Measurements from ENCODE around the gene COL4A3. TPM values are rescaled to one million over a fixed set of nuclear protein-coding genes. Genes with fewer than 3 reads are reported as not detected.

The COL4A3 gene
- total RNA-seq, 1 experiment from 2014 or later = not detected

GRCh38 chr2:227287771-227288170, 123.3 kb downstream of the COL4A3 start:
- DNase-seq (ENCODE audit: low spot score) = no peak

DNA sequence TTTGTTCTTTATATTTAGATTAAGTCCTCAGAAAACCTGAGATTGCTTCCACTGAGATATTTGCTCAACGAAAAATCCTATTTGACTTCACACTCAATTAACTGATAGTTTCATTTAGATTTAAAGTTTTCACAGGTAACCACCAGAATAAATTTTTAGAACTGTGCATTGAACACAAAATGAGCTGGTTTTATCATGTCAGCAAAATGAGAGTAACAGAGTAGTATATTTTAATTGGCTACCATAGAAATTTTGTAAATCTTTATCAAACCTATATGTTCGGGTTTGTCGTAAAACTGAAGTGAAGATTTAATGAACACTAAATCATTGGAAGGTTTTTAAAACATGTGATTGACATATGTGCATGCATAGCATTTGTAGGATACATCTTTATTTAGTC, 127.9 kb downstream of the COL4A3 start:
- DNase-seq (ENCODE audit: low spot score) = no peak

DNA sequence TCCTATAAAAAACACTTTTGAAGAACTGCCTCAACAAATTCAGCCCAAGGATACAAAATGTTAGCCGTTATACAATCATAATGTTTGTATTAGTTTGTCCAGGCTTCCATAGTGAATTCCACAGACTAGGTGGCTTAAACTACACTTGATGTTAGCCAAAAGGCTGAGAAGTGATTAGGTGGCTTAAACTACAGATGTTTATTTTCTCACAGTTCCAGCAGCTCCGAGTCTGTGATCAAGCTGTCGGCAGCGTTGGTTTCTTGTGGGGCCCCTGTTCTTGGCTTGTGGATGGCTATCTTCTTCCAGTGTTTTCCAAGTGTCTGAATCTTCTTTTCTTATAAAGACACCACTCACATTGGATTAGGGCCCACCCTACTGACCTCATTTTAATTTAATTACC, 129.1 kb downstream of the COL4A3 start:
- no peak for DNase-seq (ENCODE audit: low spot score)

DNA sequence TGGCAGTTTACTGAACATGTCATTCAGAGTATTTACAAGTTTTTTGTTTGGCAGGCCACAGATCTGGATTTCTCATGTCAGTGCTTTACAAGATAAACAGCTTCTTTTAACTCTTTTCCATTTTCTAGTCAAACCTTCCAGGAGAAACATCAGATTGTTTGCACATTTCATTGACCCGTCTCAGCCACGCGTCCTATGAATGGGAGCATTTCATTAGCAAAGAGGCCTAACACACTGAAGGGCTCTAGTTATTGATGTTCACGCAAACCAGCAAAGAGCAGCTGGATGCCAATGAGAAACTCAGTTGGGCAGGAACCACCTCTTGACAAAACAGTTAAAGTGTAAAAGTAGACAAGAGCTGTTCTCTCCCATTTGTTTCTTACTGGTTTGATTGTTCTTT, 131.4 kb downstream of the COL4A3 start:
- no peak for DNase-seq (ENCODE audit: low spot score)

DNA sequence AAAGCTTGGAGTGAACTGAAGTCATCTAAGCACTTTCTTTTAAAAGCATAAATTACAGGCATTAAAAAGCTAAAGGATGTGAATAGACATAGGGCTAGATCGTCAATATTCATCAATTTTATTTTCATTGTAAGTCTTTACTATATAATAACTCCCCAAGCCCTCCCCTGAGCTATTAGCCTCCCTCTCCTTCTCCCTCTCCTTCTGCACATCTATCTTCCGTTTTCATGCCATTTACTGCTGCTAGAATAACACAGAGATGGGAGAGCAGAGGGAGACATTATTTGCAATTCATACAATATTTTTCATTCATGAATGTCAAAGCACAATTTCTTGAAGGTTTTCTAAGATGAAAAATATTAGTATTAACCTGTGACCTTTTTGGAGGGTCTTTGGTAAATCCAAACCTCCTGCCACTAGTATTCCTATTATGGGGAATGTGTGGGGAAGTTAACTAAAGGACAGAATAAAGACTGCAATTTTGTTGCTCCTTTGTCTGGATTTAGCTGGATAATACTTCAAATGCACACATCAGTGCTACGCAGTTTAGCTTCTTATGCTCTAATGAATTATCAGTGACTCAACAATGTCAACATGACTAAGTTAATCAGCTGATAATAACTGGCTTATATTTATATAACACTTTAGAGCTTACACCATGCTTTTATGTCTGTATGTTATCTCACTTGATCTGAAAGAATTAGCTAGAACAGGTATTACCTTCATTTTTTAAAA, 132.4 kb downstream of the COL4A3 start:
- no peak for DNase-seq (ENCODE audit: low spot score)

DNA sequence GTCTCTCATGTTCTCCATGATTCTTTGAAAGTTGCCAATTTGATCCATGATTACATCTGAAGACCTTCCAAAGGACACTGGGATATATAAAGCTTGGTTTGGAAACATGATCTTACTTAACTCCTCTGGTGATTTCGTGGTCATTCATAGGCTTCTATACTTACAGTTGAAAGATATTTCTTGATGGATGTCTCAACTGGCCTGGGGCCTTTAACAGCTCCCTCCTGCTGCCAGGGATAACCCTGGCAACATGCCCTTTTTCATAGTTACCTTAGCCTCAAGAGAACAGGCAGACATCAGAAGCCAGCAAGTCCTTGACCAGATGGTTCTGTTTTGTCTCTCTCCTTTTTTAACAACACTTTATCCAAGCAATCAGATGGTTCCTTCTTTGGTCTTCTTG, 137.1 kb downstream of the COL4A3 start:
- DNase-seq (ENCODE audit: low spot score) = no peak

GRCh38 chr2:227308784-227309183, 144.4 kb downstream of the COL4A3 start:
- DNase-seq (ENCODE audit: low spot score) = no peak

GRCh38 chr2:227310756-227311110, 146.3 kb downstream of the COL4A3 start:
- no peak for DNase-seq (ENCODE audit: low spot score)

- DNase-seq (ENCODE audit: low spot score) = no peak
These were observed 147.6 kb downstream of the COL4A3 start for GRCh38 chr2:227311861-227312506.

DNA sequence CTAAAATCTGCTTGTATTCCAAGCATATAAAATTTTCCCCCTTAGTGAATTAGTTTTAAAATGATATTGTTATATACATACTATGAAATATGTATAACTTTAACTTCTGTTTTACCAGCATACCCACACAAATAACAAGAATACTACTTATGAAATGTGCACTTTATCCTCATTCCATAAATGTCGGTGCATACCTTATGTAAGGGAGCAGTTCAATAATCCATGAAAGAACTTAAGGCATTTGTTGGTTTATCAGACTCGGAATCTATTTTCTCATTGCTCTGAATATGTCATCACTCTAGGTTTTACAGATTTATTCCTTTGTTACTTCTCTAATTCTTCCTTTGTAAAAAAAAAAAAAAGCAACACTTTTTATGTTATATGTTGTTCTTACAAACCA, 148.2 kb downstream of the COL4A3 start:
- DNase-seq (ENCODE audit: low spot score) = no peak

- DNase-seq (ENCODE audit: low spot score) = no peak
These were observed 148.9 kb downstream of the COL4A3 start for GRCh38 chr2:227313310-227313709.

DNA sequence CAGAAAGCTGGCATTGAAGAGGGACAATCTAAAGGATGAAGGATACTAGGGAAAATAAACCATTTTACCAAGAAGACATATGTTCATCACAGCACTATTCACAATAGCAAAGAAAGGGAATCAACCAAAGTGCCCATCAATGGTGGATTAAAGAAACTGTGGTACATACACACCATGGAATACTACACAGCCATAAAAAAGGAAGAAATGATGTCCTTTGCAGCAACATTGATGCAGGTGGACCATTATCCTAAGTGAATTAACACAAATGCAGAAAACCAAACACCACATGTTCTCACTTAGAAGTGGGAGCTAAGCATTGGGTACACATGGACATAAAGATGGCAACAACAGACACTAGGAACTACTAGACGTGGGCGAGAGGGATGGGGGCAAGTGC, 153.4 kb downstream of the COL4A3 start:
- DNase-seq (ENCODE audit: low spot score) = no peak

GRCh38 chr2:227320305-227321094, 156.1 kb downstream of the COL4A3 start:
- no peak for DNase-seq (ENCODE audit: low spot score)

DNA sequence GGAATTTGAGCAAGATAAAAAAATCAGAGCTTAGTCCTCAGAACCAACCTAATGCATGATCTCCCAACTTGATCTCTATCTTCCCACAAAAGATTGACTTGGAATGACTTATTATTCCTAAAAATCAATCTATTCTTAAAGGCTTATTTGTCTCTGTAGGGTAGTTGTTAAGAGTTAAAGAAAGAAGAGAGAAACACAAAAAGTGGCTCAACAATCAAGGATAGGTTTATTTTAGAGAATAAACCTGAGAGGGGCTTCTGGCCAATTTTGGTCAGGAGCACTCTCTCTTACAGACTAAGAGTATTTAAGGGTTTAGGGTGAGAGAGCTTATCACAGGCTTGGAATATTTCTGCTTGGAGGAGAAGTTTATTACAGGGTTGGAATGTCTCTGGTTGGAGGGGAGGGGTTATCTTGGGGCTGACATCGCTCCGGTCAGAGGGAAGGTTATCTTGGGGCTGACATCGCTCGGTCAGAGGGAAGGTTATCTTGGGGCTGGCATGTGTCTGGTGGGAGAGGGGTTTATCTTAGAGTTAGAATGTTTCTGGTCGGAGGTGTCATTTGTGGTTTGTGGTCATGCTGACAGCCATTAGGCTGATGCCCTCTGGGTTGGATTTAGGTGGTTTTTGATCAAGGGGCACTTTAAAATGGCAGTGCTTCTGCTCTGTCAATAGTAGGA, 158.2 kb downstream of the COL4A3 start:
- DNase-seq (ENCODE audit: low spot score) = no peak

- DNase-seq (ENCODE audit: low spot score) = no peak
These were observed 159.4 kb downstream of the COL4A3 start for GRCh38 chr2:227323818-227324217.

- DNase-seq (ENCODE audit: low spot score) = peak; percentile 6
These were observed 160.2 kb downstream of the COL4A3 start for GRCh38 chr2:227324642-227324994.

- DNase-seq (ENCODE audit: low spot score) = peak; percentile 93
These were observed 160.8 kb downstream of the COL4A3 start, which contains the start of gene MFF for GRCh38 chr2:227324995-227325838. MFF (plus strand) TSS chr2:227325251; CDS start chr2:227330666, 5,415 bp downstream.

GRCh38 chr2:227325839-227326195, 161.4 kb downstream of the COL4A3 start:
- DNase-seq (ENCODE audit: low spot score) = no peak

- DNase-seq (ENCODE audit: low spot score) = no peak
These were observed 162.4 kb downstream of the COL4A3 start for GRCh38 chr2:227326783-227327182.

DNA sequence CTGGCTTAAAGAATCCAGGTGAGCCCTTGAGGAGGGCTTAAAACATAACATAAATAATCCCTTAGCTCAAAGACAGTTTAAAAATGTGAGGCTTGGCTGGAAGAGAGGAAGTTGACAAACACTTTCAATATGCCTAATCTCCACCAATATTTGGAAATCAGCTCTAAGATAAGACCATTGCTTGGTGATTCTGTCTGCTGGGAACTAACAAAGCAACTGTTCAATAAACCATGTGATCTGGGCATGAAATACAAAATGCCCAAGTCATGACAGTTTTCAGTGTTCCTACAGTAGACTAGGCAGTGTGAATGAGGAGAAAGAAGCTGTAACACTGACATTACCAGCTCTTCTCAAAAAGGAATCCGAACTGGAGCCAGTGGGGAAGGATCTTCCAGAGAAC, 171.3 kb downstream of the COL4A3 start:
- no peak for DNase-seq (ENCODE audit: low spot score)

DNA sequence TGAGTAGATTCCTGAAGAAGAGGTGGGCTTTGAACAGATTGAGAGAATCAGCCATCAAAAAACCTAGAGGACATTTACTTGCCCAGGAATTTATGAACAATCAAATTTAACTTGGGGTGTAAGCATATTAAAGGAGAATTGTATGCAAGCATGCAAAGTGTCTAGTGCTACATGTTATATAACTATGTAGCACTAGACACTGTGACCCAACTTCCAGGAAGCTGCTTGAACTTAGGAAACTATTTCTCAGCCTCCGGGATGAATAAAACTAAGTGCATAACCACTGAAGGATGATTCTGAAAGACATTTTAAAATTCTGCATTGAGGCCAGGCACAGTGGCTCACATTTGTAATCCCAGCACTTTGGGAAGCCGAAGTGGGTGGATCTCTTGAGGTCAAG, 173.0 kb downstream of the COL4A3 start:
- DNase-seq (ENCODE audit: low spot score) = no peak
